Lower leg skin (tissue), 3 donors: Measurements from ENCODE around the gene AFG3L2.
"Not testable (repeated sequence)": the region's sequence is repeated elsewhere in the genome, so short reads cannot be mapped to it uniquely, and the experiment has no call there.

Experiments used
- POLR2A ChIP-seq, 2 donors: fragments of 450-650 bp; IDR thresholded peaks; one replicate each; pipeline ENCODE4 v1.6.1; 2016 to 2017; ENCODE audit warnings: antibody characterized with exemption in 2 of 2, mild to moderate bottlenecking in 1 of 2, moderate library complexity in 1 of 2
- TF ChIP-seq, protein P1 (sequence below), 3 donors: fragments of 450-650 bp; IDR thresholded peaks; one replicate each; pipeline ENCODE4 v1.5.1; 2016; ENCODE audit warnings: antibody characterized with exemption in 3 of 3, mild to moderate bottlenecking in 3 of 3, moderate library complexity in 2 of 3

DNA sequence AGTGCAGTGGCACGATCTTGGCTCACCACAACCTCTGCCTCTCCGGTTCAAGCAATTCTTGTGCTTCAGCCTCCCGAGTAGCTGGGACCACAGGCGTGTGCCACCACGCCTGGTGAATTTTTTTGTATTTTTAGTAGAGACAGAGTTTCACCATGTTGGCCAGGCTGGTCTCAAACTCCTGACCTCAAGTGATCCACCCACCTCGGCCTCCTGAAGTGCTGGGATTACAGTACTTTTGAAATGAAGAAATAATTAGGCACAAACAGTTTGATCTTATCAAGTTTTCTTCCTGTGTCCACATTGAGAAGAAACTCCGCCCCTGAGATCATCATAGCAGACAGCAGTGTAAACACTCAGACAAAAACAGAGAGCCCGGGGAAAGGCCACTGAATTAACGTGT, 33.7 kb upstream of the AFG3L2 start:
- TF ChIP-seq, protein P1, sequence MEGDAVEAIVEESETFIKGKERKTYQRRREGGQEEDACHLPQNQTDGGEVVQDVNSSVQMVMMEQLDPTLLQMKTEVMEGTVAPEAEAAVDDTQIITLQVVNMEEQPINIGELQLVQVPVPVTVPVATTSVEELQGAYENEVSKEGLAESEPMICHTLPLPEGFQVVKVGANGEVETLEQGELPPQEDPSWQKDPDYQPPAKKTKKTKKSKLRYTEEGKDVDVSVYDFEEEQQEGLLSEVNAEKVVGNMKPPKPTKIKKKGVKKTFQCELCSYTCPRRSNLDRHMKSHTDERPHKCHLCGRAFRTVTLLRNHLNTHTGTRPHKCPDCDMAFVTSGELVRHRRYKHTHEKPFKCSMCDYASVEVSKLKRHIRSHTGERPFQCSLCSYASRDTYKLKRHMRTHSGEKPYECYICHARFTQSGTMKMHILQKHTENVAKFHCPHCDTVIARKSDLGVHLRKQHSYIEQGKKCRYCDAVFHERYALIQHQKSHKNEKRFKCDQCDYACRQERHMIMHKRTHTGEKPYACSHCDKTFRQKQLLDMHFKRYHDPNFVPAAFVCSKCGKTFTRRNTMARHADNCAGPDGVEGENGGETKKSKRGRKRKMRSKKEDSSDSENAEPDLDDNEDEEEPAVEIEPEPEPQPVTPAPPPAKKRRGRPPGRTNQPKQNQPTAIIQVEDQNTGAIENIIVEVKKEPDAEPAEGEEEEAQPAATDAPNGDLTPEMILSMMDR (IDR thresholded peaks at IDR 0.05), result not testable (repeated sequence)
- not testable (repeated sequence) for TF ChIP-seq POLR2A (IDR thresholded peaks at IDR 0.05)
